Left lung (tissue), 14 donors: ENCODE measurements around the gene AP3S2. TPM values are rescaled to one million over a fixed set of nuclear protein-coding genes. Genes with fewer than 3 reads are reported as not detected.
"Not testable (repeated sequence)": the region's sequence is repeated elsewhere in the genome, so short reads cannot be mapped to it uniquely, and the experiment has no call there.

ENCODE experiments used
- ATAC-seq: fragments of 200-7000 bp; cut with Tn5 transposase; one replicate; pipeline ENCODE4 v1.9.1; 2020; ENCODE audit warnings: moderate library complexity
- DNase-seq, 4 donors: peaks; one replicate each; pipeline ENCODE4 v3.0.0-alpha.2; 2013 to 2020
- H3K27ac ChIP-seq, 2 donors: fragments of 200-600 bp; sonication (generic) in 1 of 2; one replicate each; pipeline versions ENCODE4 v1.5.0 to v1.8.0; 2020 to 2021
- H3K27me3 ChIP-seq, 2 donors: fragments of 200-600 bp; sonication (generic) in 1 of 2; one replicate each; pipeline versions ENCODE4 v1.5.0 to v1.8.0; 2020 to 2021
- H3K36me3 ChIP-seq, 2 donors: fragments of 200-600 bp; sonication (generic) in 1 of 2; one replicate each; pipeline versions ENCODE4 v1.5.0 to v1.8.0; 2020 to 2021
- H3K4me1 ChIP-seq, 2 donors: fragments of 200-600 bp; one replicate each; pipeline ENCODE4 v1.8.0; 2021
- H3K4me3 ChIP-seq, 2 donors: fragments of 200-600 bp; sonication (generic) in 1 of 2; one replicate each; pipeline versions ENCODE4 v1.5.0 to v1.8.0; 2020 to 2021; ENCODE audit warnings: mild to moderate bottlenecking in 1 of 2
- H3K9me3 ChIP-seq, 2 donors: fragments of 200-600 bp; sonication (generic) in 1 of 2; one replicate each; pipeline versions ENCODE4 v1.5.0 to v1.8.0; 2020 to 2021
- CTCF ChIP-seq, 2 donors: fragments of 200-600 bp; sonication (generic) in 1 of 2; IDR thresholded peaks; one replicate each; pipeline versions ENCODE4 v1.5.0 to v1.8.0; 2021; ENCODE audit warnings: antibody characterized with exemption in 2 of 2
- intact Hi-C, 2 donors: fragments of 100-400 bp; cut with DNase I; formaldehyde crosslinking; loops; one replicate each; pipeline versions ENCODE4 v1.11.2 to v1.14.2; 2022
- long read RNA-seq, 12 donors: library from polyadenylated mRNA in 2 of 12; unstranded in 2 of 12; transcript quantifications; one replicate each; pipeline ENCODE4 v2.0.0 and lab custom pipeline, GENCODE V29; 2019 to 2026
- polyA plus RNA-seq, 6 donors: library from polyadenylated mRNA; unstranded; fragments of 120-200 nt; gene quantifications; one replicate each; pipeline ENCODE4 v1.2.1, GENCODE V29; 2013; ENCODE audit not compliant: insufficient read length in 6 of 6
- total RNA-seq, 2 donors: library from RNA; stranded (reverse); fragmentation: NEBNext Ultra II Directional; extraction: Animal tissue kit (Norgen Biotek cat#: 25700); gene quantifications; one replicate each; pipeline ENCODE4 v1.2.1, GENCODE V29; 2021
- donor health status: DM: no; HTN: yes; CAD: no.
- donor health status: DM: no; HTN: no; CAD: no.

AP3S2 gene
- total RNA-seq (10 to 100 TPM; 34.2 to 34.8 TPM), polyA plus RNA-seq (10 to 100 TPM; 27.1 to 39.5 (median 32.2) TPM)
- long read RNA-seq, donor 1, full-length matches to known transcripts = 8 of 8 reads
- long read RNA-seq, donor 1, partial matches to known transcripts = 0 of 8 reads
- long read RNA-seq, donor 1, other reads (novel, unspliced or antisense) = 0 of 8 reads
- long read RNA-seq, donor 2, full-length matches to known transcripts = 17 of 17 reads
- long read RNA-seq, donor 2, partial matches to known transcripts = 0 of 17 reads
- long read RNA-seq, donor 2, other reads (novel, unspliced or antisense) = 0 of 17 reads
- long read RNA-seq, donor 3, full-length matches to known transcripts = 5 of 5 reads
- long read RNA-seq, donor 3, partial matches to known transcripts = 0 of 5 reads
- long read RNA-seq, donor 3, other reads (novel, unspliced or antisense) = 0 of 5 reads
- long read RNA-seq, donor 4, full-length matches to known transcripts = 36 of 38 reads
- long read RNA-seq, donor 4, partial matches to known transcripts = 1 of 38 reads
- long read RNA-seq, donor 4, other reads (novel, unspliced or antisense) = 1 of 38 reads
- long read RNA-seq, donor 5, full-length matches to known transcripts = 15 of 30 reads
- long read RNA-seq, donor 5, partial matches to known transcripts = 15 of 30 reads
- long read RNA-seq, donor 5, other reads (novel, unspliced or antisense) = 0 of 30 reads
- long read RNA-seq, donor 6, full-length matches to known transcripts = 6 of 6 reads
- long read RNA-seq, donor 6, partial matches to known transcripts = 0 of 6 reads
- long read RNA-seq, donor 6, other reads (novel, unspliced or antisense) = 0 of 6 reads
- long read RNA-seq, donor 7, full-length matches to known transcripts = 8 of 8 reads
- long read RNA-seq, donor 7, partial matches to known transcripts = 0 of 8 reads
- long read RNA-seq, donor 7, other reads (novel, unspliced or antisense) = 0 of 8 reads
- long read RNA-seq, donor 8, full-length matches to known transcripts = 11 of 11 reads
- long read RNA-seq, donor 8, partial matches to known transcripts = 0 of 11 reads
- long read RNA-seq, donor 8, other reads (novel, unspliced or antisense) = 0 of 11 reads
- long read RNA-seq, donor 9 = 0 reads
- long read RNA-seq, donor 10, full-length matches to known transcripts = 42 of 44 reads
- long read RNA-seq, donor 10, partial matches to known transcripts = 0 of 44 reads
- long read RNA-seq, donor 10, other reads (novel, unspliced or antisense) = 2 of 44 reads
- long read RNA-seq, donor 11 = 0 reads
- long read RNA-seq, donor 12, full-length matches to known transcripts = 15 of 15 reads
- long read RNA-seq, donor 12, partial matches to known transcripts = 0 of 15 reads
- long read RNA-seq, donor 12, other reads (novel, unspliced or antisense) = 0 of 15 reads

DNA sequence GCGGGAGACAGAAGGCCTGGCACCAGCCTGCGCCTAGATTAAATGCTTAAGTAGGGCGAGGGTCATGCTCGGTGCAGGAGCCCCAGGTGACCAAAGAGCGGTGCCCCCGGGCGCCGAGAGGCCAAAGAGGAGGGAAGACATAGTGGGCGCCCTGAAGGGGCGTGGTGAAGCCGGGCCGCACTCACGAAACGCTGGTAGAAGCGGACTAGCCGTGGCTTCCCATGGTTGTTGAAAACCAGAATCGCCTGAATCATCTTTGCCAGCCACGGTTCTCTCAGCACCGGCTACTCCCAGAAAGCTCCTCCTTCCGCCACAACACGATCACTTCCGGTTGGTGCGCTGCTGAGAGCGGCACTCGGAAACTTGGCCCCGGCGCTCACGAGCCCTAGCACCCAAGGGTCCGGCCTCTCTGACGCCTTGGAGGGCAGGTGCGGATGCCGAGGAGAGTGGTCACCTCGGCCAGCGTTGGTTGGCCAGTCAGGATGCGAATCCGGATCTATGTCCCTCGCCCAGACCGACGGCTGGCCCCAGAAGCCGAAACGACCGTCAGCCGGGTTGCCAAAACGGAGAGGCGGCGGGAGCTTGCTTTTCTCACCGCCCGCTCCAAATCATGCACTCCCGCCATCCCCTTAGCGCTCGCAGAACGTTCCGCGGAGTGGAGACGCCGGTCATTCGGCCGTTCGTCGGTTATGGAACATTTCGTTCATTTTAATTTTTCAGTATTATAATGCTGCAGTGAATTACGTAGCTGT, at the start of gene AP3S2:
TSS of gene AP3S2 (minus strand) at position 299 of the 752 bp plus-strand sequence. CDS start at position 254, 45 bp downstream.
- Histone ChIP-seq H3K4me1 (peaks cover 5 to 36% of the 10 kb centered on the region in 2 donors), H3K27ac (peak within 1 kb of the TSS; percentile 95 to 98), H3K4me3 (peak within 1 kb of the TSS; percentile 74 to 92), H3K36me3 (peaks cover 0 to 6% of the 10 kb centered on the region in 2 donors), H3K9me3 (no peaks in the 10 kb centered on the region), H3K27me3 (no peaks in the 10 kb centered on the region)
- peak; percentile 97 for ATAC-seq
- DNase-seq = peak; percentile 91 to 94 (median 94)
- intact Hi-C loops = no loop called here
- TF ChIP-seq CTCF (IDR thresholded peaks at IDR 0.05) = no peak

- intact Hi-C loops = no loop called here
- Histone ChIP-seq H3K9me3 (no peaks in the 10 kb centered on the region), H3K4me1 (peaks cover 0 to 10% of the 10 kb centered on the region in 2 donors), H3K4me3 (no peak overlapping the region), H3K36me3 (no peaks in the 10 kb centered on the region), H3K27ac (no peak overlapping the region), H3K27me3 (no peaks in the 10 kb centered on the region)
- no peak for DNase-seq
- no peak for ATAC-seq
- TF ChIP-seq CTCF (IDR thresholded peaks at IDR 0.05) = no peak
Observed at GRCh38 chr15:89939910-89940309, 46.1 kb upstream of the AP3S2 start.

- H3K36me3 ChIP-seq, H3K4me3 ChIP-seq: not testable (repeated sequence)
Observed at GRCh38 chr15:89939377-89939776, 45.6 kb upstream of the AP3S2 start.

GRCh38 chr15:89937365-89938350, 43.9 kb upstream of the AP3S2 start:
- no peak for TF ChIP-seq CTCF (IDR thresholded peaks at IDR 0.05)
- ATAC-seq = no peak
- Histone ChIP-seq H3K36me3 (no peaks in the 10 kb centered on the region), H3K4me1 (peaks cover 0 to 10% of the 10 kb centered on the region in 2 donors), H3K27me3 (no peaks in the 10 kb centered on the region), H3K9me3 (no peaks in the 10 kb centered on the region), H3K27ac (no peak overlapping the region), H3K4me3 (no peak overlapping the region)
- no peak for DNase-seq
- intact Hi-C loops = no loop called here

More at GRCh38 chr15:89939377-89939776, 45.6 kb upstream of the AP3S2 start:
- H3K9me3 ChIP-seq, H3K27me3 ChIP-seq, H3K27ac ChIP-seq, ATAC-seq, intact Hi-C loops, DNase-seq: not testable (repeated sequence)
- peaks cover 0 to 10% of the 10 kb centered on the region in 2 donors for H3K4me1 ChIP-seq
